Gastroesophageal sphincter (tissue), 3 donors: Measurements from ENCODE around the gene CNTNAP4.

ENCODE experiments used
- EP300 ChIP-seq: sonication (generic); formaldehyde crosslinking; IDR thresholded peaks from one replicate; pipeline ENCODE4 v1.6.1; 2017; ENCODE audit warnings: antibody characterized with exemption, mild to moderate bottlenecking
- POLR2A ChIP-seq, 2 donors: fragments of 450-650 bp; IDR thresholded peaks; one replicate each; pipeline ENCODE4 v1.6.1; 2017; ENCODE audit warnings: antibody characterized with exemption in 2 of 2, mild to moderate bottlenecking in 2 of 2, moderate library complexity in 1 of 2
- POLR2AphosphoS5 ChIP-seq: sonication (generic); formaldehyde crosslinking; IDR thresholded peaks from one replicate; pipeline ENCODE4 v1.6.1; 2017; ENCODE audit warnings: antibody characterized with exemption
- TF ChIP-seq, protein P1 (sequence below), 4 experiments: fragments of 200-600 bp in 2 of 4; fragments of 450-650 bp in 2 of 4; sonication (generic) in 1 of 4; IDR thresholded peaks; one replicate each; pipeline ENCODE4 v1.5.1; 2017 to 2019; ENCODE audit warnings: antibody characterized with exemption in 4 of 4, mild to moderate bottlenecking in 2 of 4, moderate library complexity in 2 of 4

DNA sequence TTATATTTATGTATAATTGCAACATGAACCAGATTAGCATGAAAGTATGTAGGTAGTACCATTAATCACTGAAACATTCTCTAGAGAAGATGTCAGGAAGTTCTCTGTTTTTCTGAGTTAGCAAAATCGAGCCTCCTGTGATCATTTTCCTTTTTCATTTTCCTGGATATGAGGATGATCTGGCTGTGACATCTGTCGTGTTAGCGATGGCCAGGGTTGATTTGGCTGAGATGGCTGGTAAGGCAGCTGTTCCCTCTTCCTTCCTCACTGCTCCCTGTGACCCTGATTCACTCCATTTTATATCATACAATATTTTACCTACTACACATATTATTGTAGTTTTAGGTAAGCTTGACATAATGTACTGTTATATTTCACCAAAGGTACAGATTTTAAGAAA lies 10.3 kb downstream of the CNTNAP4 start:
- TF ChIP-seq POLR2A (IDR thresholded peaks at IDR 0.05) (no peak), EP300 (no peak), POLR2AphosphoS5 (no peak)
- TF ChIP-seq, protein P1, sequence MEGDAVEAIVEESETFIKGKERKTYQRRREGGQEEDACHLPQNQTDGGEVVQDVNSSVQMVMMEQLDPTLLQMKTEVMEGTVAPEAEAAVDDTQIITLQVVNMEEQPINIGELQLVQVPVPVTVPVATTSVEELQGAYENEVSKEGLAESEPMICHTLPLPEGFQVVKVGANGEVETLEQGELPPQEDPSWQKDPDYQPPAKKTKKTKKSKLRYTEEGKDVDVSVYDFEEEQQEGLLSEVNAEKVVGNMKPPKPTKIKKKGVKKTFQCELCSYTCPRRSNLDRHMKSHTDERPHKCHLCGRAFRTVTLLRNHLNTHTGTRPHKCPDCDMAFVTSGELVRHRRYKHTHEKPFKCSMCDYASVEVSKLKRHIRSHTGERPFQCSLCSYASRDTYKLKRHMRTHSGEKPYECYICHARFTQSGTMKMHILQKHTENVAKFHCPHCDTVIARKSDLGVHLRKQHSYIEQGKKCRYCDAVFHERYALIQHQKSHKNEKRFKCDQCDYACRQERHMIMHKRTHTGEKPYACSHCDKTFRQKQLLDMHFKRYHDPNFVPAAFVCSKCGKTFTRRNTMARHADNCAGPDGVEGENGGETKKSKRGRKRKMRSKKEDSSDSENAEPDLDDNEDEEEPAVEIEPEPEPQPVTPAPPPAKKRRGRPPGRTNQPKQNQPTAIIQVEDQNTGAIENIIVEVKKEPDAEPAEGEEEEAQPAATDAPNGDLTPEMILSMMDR (IDR thresholded peaks at IDR 0.05): no peak
